DOHH2 (cell line): Measurements from ENCODE around the gene CRYGN.

Experiments used
- H3F3A ChIP-seq: fragments of 200-600 bp; sonication (generic), shearing (Covaris generic); 2 replicates; pipeline ENCODE4 v1.6.0; 2016; ENCODE audit warnings: antibody characterized with exemption, mild to moderate bottlenecking; ENCODE audit not compliant: control insufficient read depth, insufficient read depth
- H3K27ac ChIP-seq: fragments of 200-600 bp; sonication (generic); 2 replicates; pipeline ENCODE4 v1.5.1; 2014; ENCODE audit warnings: low read depth, mild to moderate bottlenecking, low read length, moderate library complexity
- H3K27me3 ChIP-seq: fragments of 200-600 bp; sonication (generic); 2 replicates; pipeline ENCODE4 v1.6.1; 2014; ENCODE audit warnings: mild to moderate bottlenecking, low read length, mixed read lengths; ENCODE audit not compliant: control insufficient read depth
- H3K36me3 ChIP-seq: fragments of 200-600 bp; sonication (generic); 2 replicates; pipeline ENCODE4 v1.6.1; 2014; ENCODE audit warnings: mild to moderate bottlenecking, low read length, moderate library complexity, mixed read lengths; ENCODE audit not compliant: control insufficient read depth
- H3K4me1 ChIP-seq: fragments of 200-600 bp; sonication (generic); 2 replicates; pipeline ENCODE4 v1.6.1; 2014; ENCODE audit warnings: mild to moderate bottlenecking, low read length, mixed read lengths; ENCODE audit not compliant: control insufficient read depth
- H3K4me2 ChIP-seq: fragments of 200-600 bp; sonication (generic); 2 replicates; pipeline ENCODE4 v1.6.0; 2014; ENCODE audit warnings: mild to moderate bottlenecking, low read length, moderate library complexity
- H3K4me3 ChIP-seq: fragments of 200-600 bp; sonication (generic); 2 replicates; pipeline ENCODE4 v1.5.1; 2014; ENCODE audit warnings: mild to moderate bottlenecking, low read length, mixed read lengths
- H3K79me2 ChIP-seq: fragments of 200-600 bp; sonication (generic); 2 replicates; pipeline ENCODE4 v1.6.1; 2014; ENCODE audit warnings: mild to moderate bottlenecking, low read length, mixed read lengths; ENCODE audit not compliant: control insufficient read depth
- H3K9me2 ChIP-seq: fragments of 200-600 bp; sonication (generic); replicated peaks from 2 replicates; pipeline ENCODE4 v1.6.1; 2014; ENCODE audit warnings: mild to moderate bottlenecking, low read length, mixed read lengths; ENCODE audit not compliant: control insufficient read depth
- H3K9me3 ChIP-seq: fragments of 200-600 bp; sonication (generic); 2 replicates; pipeline ENCODE4 v1.6.1; 2014; ENCODE audit warnings: antibody characterized with exemption, low read length, mixed read lengths; ENCODE audit not compliant: control insufficient read depth, insufficient read depth
- H4K20me1 ChIP-seq: fragments of 200-600 bp; sonication (generic); 2 replicates; pipeline ENCODE4 v1.6.0; 2014; ENCODE audit warnings: low read depth, mild to moderate bottlenecking, antibody characterized with exemption, low read length, moderate library complexity; ENCODE audit not compliant: control insufficient read depth, insufficient read depth
- EZH2phosphoT487 ChIP-seq: fragments of 200-600 bp; sonication (generic); IDR thresholded peaks from 2 replicates; pipeline ENCODE4 v1.6.1; 2017; ENCODE audit warnings: borderline replicate concordance, mild to moderate bottlenecking, antibody characterized with exemption, low read length, moderate library complexity, mixed read lengths
- TF ChIP-seq, protein P1 (sequence below): fragments of 200-600 bp; sonication (generic); IDR thresholded peaks from one replicate; pipeline ENCODE4 v1.5.1; 2014; ENCODE audit warnings: antibody characterized with exemption, mild to moderate bottlenecking, low read depth, low read length; ENCODE audit not compliant: poor library complexity, severe bottlenecking

Gene CRYGN

DNA sequence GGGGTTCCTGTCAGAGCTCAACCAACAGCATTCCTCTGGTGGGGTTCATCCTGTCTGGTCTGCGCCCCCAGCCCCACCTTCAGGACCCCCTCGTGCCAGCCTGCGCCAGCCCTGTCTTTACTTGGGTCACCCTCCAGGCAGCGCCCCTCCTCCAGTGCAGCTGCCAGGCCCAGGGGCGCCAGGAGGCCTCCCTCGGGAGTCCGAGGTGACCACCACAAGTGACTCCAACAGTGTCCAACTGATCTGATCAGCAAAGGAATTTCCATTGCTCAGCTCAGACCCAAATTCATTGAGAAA lies 40.7 kb downstream of the CRYGN start:
- Histone ChIP-seq H3K4me2 (no peak overlapping the region), H4K20me1 (no peaks in the 10 kb centered on the region), H3F3A (no peaks in the 10 kb centered on the region; the same call in none of the 2 replicates), H3K79me2 (no peaks in the 10 kb centered on the region), H3K9me3 (no peaks in the 10 kb centered on the region), H3K36me3 (no peaks in the 10 kb centered on the region), H3K27ac (no peak overlapping the region), H3K27me3 (no peaks in the 10 kb centered on the region), H3K9me2 (no peaks in the 10 kb centered on the region), H3K4me3 (no peak overlapping the region), H3K4me1 (peaks cover 49% of the 10 kb centered on the region)
- TF ChIP-seq EZH2phosphoT487, result no peak
- TF ChIP-seq, protein P1, sequence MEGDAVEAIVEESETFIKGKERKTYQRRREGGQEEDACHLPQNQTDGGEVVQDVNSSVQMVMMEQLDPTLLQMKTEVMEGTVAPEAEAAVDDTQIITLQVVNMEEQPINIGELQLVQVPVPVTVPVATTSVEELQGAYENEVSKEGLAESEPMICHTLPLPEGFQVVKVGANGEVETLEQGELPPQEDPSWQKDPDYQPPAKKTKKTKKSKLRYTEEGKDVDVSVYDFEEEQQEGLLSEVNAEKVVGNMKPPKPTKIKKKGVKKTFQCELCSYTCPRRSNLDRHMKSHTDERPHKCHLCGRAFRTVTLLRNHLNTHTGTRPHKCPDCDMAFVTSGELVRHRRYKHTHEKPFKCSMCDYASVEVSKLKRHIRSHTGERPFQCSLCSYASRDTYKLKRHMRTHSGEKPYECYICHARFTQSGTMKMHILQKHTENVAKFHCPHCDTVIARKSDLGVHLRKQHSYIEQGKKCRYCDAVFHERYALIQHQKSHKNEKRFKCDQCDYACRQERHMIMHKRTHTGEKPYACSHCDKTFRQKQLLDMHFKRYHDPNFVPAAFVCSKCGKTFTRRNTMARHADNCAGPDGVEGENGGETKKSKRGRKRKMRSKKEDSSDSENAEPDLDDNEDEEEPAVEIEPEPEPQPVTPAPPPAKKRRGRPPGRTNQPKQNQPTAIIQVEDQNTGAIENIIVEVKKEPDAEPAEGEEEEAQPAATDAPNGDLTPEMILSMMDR, result no peak

DNA sequence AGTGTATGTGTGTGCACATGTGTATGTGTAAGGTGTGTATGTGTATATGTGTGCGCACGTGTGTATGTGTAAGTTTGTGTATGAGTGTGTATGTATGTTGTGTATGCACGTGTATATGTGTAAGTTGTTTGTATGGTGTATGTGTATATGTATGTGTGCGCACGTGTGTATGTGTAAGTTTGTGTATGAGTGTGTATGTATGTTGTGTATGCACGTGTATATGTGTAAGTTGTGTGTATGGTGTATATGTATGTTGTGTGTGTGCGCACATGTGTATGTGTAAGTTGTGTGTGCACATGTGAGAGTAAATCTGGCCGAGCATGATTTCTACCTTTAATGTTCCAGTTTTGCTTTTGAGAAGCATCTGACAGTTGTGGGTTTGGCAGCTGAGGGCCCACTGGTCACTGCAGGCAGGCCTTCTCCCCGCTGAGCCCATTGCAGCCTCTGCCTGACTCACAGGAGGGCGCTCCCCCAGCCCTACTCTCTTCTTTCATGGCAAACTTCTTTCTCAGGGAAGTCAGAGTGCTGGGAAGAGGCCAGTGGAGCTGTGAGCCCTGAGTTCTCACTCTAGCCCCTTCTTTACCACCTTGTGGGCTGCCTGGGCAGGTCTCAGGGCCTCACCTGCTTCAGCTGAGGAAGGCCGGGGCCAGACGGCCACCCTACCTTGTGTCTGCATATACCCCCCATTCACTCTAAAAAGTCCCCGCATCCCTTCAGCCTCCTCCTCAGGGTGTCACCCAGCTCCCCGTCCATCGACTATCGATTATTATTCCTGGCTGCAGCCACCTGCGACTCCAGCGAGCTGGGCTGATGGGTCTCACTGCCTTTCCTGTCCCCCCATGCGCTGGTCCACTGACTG lies 41.3 kb downstream of the CRYGN start:
- Histone ChIP-seq H3K4me2 (peak overlapping the region; percentile 54), H3K4me3 (peak overlapping the region; percentile 53), H3K36me3 (no peaks in the 10 kb centered on the region), H3F3A (no peaks in the 10 kb centered on the region; the same call in none of the 2 replicates), H3K4me1 (peaks cover 49% of the 10 kb centered on the region), H3K79me2 (no peaks in the 10 kb centered on the region), H4K20me1 (no peaks in the 10 kb centered on the region), H3K27me3 (no peaks in the 10 kb centered on the region), H3K9me2 (no peaks in the 10 kb centered on the region), H3K9me3 (no peaks in the 10 kb centered on the region), H3K27ac (no peak overlapping the region)
- TF ChIP-seq EZH2phosphoT487, result no peak
- TF ChIP-seq, protein P1, result peak; percentile 17

DNA sequence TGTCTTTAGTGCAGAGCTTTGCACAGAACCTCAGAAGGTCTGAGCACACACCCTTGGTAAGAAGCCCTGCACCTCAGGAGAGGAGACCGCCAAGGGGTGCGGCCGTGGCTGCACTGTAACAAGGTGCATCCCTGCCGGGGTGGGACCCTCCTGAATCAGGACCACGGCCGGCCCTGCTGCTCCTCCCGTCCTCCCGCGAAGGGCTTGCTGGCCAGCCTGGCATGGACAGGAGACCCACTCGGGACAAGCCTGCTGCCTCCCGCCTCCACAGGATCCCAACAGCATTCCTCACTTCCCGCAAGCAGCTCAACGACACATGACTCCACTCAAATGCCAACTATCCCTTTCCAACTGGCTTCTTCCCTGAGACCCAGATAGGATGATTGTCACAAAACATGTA lies 42.9 kb downstream of the CRYGN start:
- no peak overlapping the region; the same call in 1 of the 2 replicates for H3K4me3 ChIP-seq
- H3K4me1 ChIP-seq, result peaks cover 37% of the 10 kb centered on the region
- peak overlapping the region; percentile 54; the same call in 1 of the 2 replicates for H3K4me2 ChIP-seq
- no peak overlapping the region for H3K27ac ChIP-seq
- H4K20me1 ChIP-seq, result no peaks in the 10 kb centered on the region
- no peaks in the 10 kb centered on the region for H3K9me3 ChIP-seq
- H3F3A ChIP-seq, result no peaks in the 10 kb centered on the region; the same call in none of the 2 replicates
- H3K9me2 ChIP-seq, result no peaks in the 10 kb centered on the region
- no peaks in the 10 kb centered on the region for H3K27me3 ChIP-seq
- H3K79me2 ChIP-seq, result no peaks in the 10 kb centered on the region
- no peak for TF ChIP-seq EZH2phosphoT487
- TF ChIP-seq, protein P1, result no peak
- H3K36me3 ChIP-seq, result no peaks in the 10 kb centered on the region
